DND-41 (cell line): Measurements from ENCODE around the gene NRG3.

Source experiments
- EZH2 ChIP-seq: IDR thresholded peaks from 3 replicates; pipeline ENCODE4 v1.6.1; 2012; ENCODE audit warnings: borderline replicate concordance, low read depth, mild to moderate bottlenecking, moderate library complexity, low read length, inconsistent platforms; ENCODE audit not compliant: severe bottlenecking
- TF ChIP-seq, protein P1 (sequence below): IDR thresholded peaks from 2 replicates; pipeline ENCODE4 v1.5.1; 2012; ENCODE audit warnings: borderline replicate concordance, low read length, moderate library complexity, mild to moderate bottlenecking; ENCODE audit not compliant: poor library complexity, severe bottlenecking; ENCODE audit errors: extremely low read depth

DNA sequence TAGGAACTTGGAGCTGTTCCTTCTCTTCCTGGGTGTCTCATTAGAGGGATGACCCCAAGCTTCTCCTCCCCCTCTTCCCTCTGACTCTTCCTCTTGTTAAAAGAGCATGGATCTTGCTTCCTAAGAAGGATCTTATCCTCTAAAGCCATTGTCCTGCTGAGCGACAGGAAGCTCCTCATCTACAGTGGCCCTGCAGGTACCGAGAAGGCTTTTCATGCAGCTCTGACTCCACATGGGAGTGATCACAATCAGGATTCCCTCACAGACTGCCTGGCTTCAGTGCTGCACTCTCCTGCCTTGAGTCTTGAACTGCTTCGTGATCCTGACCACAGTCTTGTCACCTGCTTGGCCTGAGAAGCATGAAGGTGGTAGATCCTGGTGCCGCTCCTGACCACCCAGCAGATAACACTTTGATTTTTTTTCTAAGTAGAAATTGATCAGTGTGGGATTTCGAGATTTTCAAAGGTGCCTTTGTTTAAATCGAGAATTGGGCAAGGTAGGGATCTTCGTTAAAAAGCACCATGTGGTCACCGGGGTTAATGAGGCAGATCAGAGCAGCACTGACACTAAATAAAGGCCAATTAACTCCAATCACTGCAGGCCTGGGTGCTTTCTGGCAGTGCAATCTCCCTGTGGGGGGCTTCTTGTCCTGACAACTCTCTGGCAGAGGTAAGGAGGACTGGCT, 376.4 kb downstream of the NRG3 start:
- TF ChIP-seq, protein P1, sequence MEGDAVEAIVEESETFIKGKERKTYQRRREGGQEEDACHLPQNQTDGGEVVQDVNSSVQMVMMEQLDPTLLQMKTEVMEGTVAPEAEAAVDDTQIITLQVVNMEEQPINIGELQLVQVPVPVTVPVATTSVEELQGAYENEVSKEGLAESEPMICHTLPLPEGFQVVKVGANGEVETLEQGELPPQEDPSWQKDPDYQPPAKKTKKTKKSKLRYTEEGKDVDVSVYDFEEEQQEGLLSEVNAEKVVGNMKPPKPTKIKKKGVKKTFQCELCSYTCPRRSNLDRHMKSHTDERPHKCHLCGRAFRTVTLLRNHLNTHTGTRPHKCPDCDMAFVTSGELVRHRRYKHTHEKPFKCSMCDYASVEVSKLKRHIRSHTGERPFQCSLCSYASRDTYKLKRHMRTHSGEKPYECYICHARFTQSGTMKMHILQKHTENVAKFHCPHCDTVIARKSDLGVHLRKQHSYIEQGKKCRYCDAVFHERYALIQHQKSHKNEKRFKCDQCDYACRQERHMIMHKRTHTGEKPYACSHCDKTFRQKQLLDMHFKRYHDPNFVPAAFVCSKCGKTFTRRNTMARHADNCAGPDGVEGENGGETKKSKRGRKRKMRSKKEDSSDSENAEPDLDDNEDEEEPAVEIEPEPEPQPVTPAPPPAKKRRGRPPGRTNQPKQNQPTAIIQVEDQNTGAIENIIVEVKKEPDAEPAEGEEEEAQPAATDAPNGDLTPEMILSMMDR: no peak
- TF ChIP-seq EZH2: no peak
